ENCODE measurements around the gene ACRBP.

ACRBP gene

GRCh38 chr12:6630736-6631135 lies 16.5 kb downstream of the ACRBP start:
- no peak for ATAC-seq
- TF ChIP-seq ESRRG (CRISPR knock-in tag; IDR thresholded peaks at IDR 0.05) (no peak), TCF4 (CRISPR knock-in tag; IDR thresholded peaks at IDR 0.05; ENCODE audit: borderline replicate concordance) (peak; percentile 61; the same call in 1 of the 2 replicates)

- no peak for ATAC-seq
- no peak for TF ChIP-seq TSHZ2 (CRISPR knock-in tag; IDR thresholded peaks at IDR 0.05)
- TF ChIP-seq ZNF70 (CRISPR knock-in tag; IDR thresholded peaks at IDR 0.05): no peak
- TF ChIP-seq GLIS3 (CRISPR knock-in tag; IDR thresholded peaks at IDR 0.05): no peak
- TF ChIP-seq CSRNP3 (CRISPR knock-in tag; IDR thresholded peaks at IDR 0.05): no peak
- no peak for TF ChIP-seq ZFP30 (CRISPR knock-in tag; IDR thresholded peaks at IDR 0.05)
- TF ChIP-seq RARB (CRISPR knock-in tag; IDR thresholded peaks at IDR 0.05): no peak
- TF ChIP-seq PPARA (CRISPR knock-in tag; IDR thresholded peaks at IDR 0.05; ENCODE audit: borderline replicate concordance): no peak
- TF ChIP-seq ZNF565 (CRISPR knock-in tag; conservative IDR thresholded peaks at IDR 0.05; ENCODE audit: low read depth): no peak
- TF ChIP-seq CSDC2 (CRISPR knock-in tag; IDR thresholded peaks at IDR 0.05): no peak
- TF ChIP-seq ISL1 (CRISPR knock-in tag; IDR thresholded peaks at IDR 0.05): no peak
- no peak for TF ChIP-seq POU6F1 (CRISPR knock-in tag; IDR thresholded peaks at IDR 0.05; ENCODE audit: borderline replicate concordance, low read depth)
- no peak for TF ChIP-seq OSR1 (CRISPR knock-in tag; IDR thresholded peaks at IDR 0.05)
- TF ChIP-seq BACH2 (CRISPR knock-in tag; IDR thresholded peaks at IDR 0.05; ENCODE audit: borderline replicate concordance): no peak
- no peak for TF ChIP-seq ARNTL (CRISPR knock-in tag; IDR thresholded peaks at IDR 0.05; ENCODE audit: borderline replicate concordance, low read depth)
- TF ChIP-seq ESRRG (CRISPR knock-in tag; IDR thresholded peaks at IDR 0.05): no peak
- no peak for TF ChIP-seq SNAI2 (CRISPR knock-in tag; IDR thresholded peaks at IDR 0.05)
- no peak for TF ChIP-seq TCF4 (CRISPR knock-in tag; IDR thresholded peaks at IDR 0.05; ENCODE audit: borderline replicate concordance)
These were observed 19.6 kb downstream of the ACRBP start for GRCh38 chr12:6627616-6628015.

GRCh38 chr12:6626654-6627283 lies 20.5 kb downstream of the ACRBP start:
- no peak for TF ChIP-seq CSDC2 (CRISPR knock-in tag; IDR thresholded peaks at IDR 0.05)
- TF ChIP-seq GLIS3 (CRISPR knock-in tag; IDR thresholded peaks at IDR 0.05): no peak
- no peak for TF ChIP-seq ZNF565 (CRISPR knock-in tag; conservative IDR thresholded peaks at IDR 0.05; ENCODE audit: low read depth)
- no peak for TF ChIP-seq ARNTL (CRISPR knock-in tag; IDR thresholded peaks at IDR 0.05; ENCODE audit: borderline replicate concordance, low read depth)
- no peak for TF ChIP-seq ESRRG (CRISPR knock-in tag; IDR thresholded peaks at IDR 0.05)
- ATAC-seq: no peak

- TF ChIP-seq CSDC2 (CRISPR knock-in tag; IDR thresholded peaks at IDR 0.05) (no peak), ZFP3 (CRISPR knock-in tag; IDR thresholded peaks at IDR 0.05) (no peak), ZNF565 (CRISPR knock-in tag; conservative IDR thresholded peaks at IDR 0.05; ENCODE audit: low read depth) (no peak), PATZ1 (CRISPR knock-in tag; IDR thresholded peaks at IDR 0.05; ENCODE audit: borderline replicate concordance) (no peak), ISL1 (CRISPR knock-in tag; IDR thresholded peaks at IDR 0.05) (no peak), ZFP30 (CRISPR knock-in tag; IDR thresholded peaks at IDR 0.05) (no peak), ZNF70 (CRISPR knock-in tag; IDR thresholded peaks at IDR 0.05) (no peak)
- ATAC-seq: no peak
These were observed 26.4 kb downstream of the ACRBP start for GRCh38 chr12:6620885-6621274.

Measured in SK-N-SH treated with all-trans-retinoic acid at 6 μM for 48 hours (cell line).